OCI-LY1 (cell line): ENCODE measurements around the gene DOCK1.

Experiments
- H2AFZ ChIP-seq: fragments of 200-600 bp; sonication (generic), shearing (Covaris generic); 2 replicates; pipeline ENCODE4 v1.6.0; 2014; ENCODE audit warnings: antibody characterized with exemption, mild to moderate bottlenecking, low read length
- H3F3A ChIP-seq: fragments of 200-600 bp; sonication (generic), shearing (Covaris generic); 2 replicates; pipeline ENCODE4 v1.6.0; 2014; ENCODE audit warnings: mild to moderate bottlenecking, antibody characterized with exemption, low read length, moderate library complexity; ENCODE audit not compliant: insufficient read depth
- H3K27ac ChIP-seq: fragments of 200-600 bp; sonication (generic); 2 replicates; pipeline ENCODE4 v1.5.1; 2014; ENCODE audit warnings: low read length, mixed run types, mild to moderate bottlenecking, low read depth; ENCODE audit not compliant: poor library complexity, severe bottlenecking
- H3K27me3 ChIP-seq: fragments of 200-600 bp; sonication (generic); 2 replicates; pipeline ENCODE4 v1.6.0; 2014; ENCODE audit warnings: antibody characterized with exemption, mild to moderate bottlenecking, low read length, moderate library complexity; ENCODE audit not compliant: insufficient read depth
- H3K36me3 ChIP-seq: fragments of 200-600 bp; sonication (generic); 2 replicates; pipeline ENCODE4 v1.6.1; 2014; ENCODE audit warnings: mild to moderate bottlenecking, antibody characterized with exemption, low read length, moderate library complexity, mixed read lengths; ENCODE audit not compliant: insufficient read depth
- H3K4me1 ChIP-seq: fragments of 200-600 bp; sonication (generic); 2 replicates; pipeline ENCODE4 v1.5.1; 2014; ENCODE audit warnings: mild to moderate bottlenecking, low read length, moderate library complexity; ENCODE audit not compliant: insufficient read depth, severe bottlenecking
- H3K4me2 ChIP-seq: fragments of 200-600 bp; sonication (generic), shearing (Covaris generic); 2 replicates; pipeline ENCODE4 v1.6.1; 2014; ENCODE audit warnings: low read length
- H3K4me3 ChIP-seq: fragments of 200-600 bp; sonication (generic); 2 replicates; pipeline ENCODE4 v1.5.1; 2014; ENCODE audit warnings: low read length, low read depth, mild to moderate bottlenecking, mixed read lengths; ENCODE audit not compliant: poor library complexity, severe bottlenecking
- H3K79me2 ChIP-seq: fragments of 200-600 bp; shearing (Covaris generic); 2 replicates; pipeline ENCODE4 v1.6.1; 2016; ENCODE audit warnings: mixed run types, low read length, mixed read lengths; ENCODE audit not compliant: insufficient read depth
- H3K9ac ChIP-seq: fragments of 200-600 bp; sonication (generic), shearing (Covaris generic); 2 replicates; pipeline ENCODE4 v1.6.1; 2014; ENCODE audit warnings: mild to moderate bottlenecking, low read length, mixed read lengths
- H3K9me2 ChIP-seq: fragments of 200-600 bp; sonication (generic), shearing (Covaris generic); 2 replicates; pipeline ENCODE4 v1.6.1; 2014; ENCODE audit warnings: low read depth, mild to moderate bottlenecking, low read length, mixed read lengths
- H3K9me3 ChIP-seq: fragments of 200-600 bp; shearing (Covaris generic); 2 replicates; pipeline ENCODE4 v1.6.1; 2014; ENCODE audit warnings: low read length, mixed read lengths
- H4K20me1 ChIP-seq: fragments of 200-600 bp; sonication (generic), shearing (Covaris generic); 2 replicates; pipeline ENCODE4 v1.6.0; 2016; ENCODE audit warnings: mild to moderate bottlenecking, low read length; ENCODE audit not compliant: insufficient read depth
- EZH2 ChIP-seq: fragments of 200-600 bp; sonication (generic), shearing (Covaris generic); IDR thresholded peaks from 2 replicates; pipeline ENCODE4 v1.8.0; 2017; ENCODE audit warnings: borderline replicate concordance, mixed run types, mild to moderate bottlenecking, antibody characterized with exemption, low read length, moderate library complexity, mixed read lengths
- TF ChIP-seq, protein P1 (sequence below): fragments of 200-600 bp; sonication (generic), shearing (Covaris generic); IDR thresholded peaks from 2 replicates; pipeline ENCODE4 v1.5.1; 2017; ENCODE audit warnings: mild to moderate bottlenecking, antibody characterized with exemption, low read length, moderate library complexity, mixed read lengths

The DOCK1 gene

GRCh38 chr10:127276794-127277462 is 371.7 kb downstream of the DOCK1 start:
- Histone ChIP-seq H3K79me2 (no peaks in the 10 kb centered on the region), H4K20me1 (no peaks in the 10 kb centered on the region), H3K9me3 (no peaks in the 10 kb centered on the region), H3K36me3 (no peaks in the 10 kb centered on the region), H3K4me2 (no peak overlapping the region), H3K9ac (no peak overlapping the region), H3K4me3 (no peak overlapping the region), H3K9me2 (no peaks in the 10 kb centered on the region), H3F3A (no peaks in the 10 kb centered on the region), H2AFZ (no peak overlapping the region), H3K4me1 (no peaks in the 10 kb centered on the region), H3K27me3 (0 out of 2 replicates have a peak, but pooled peaks cover 3% of the 10 kb centered on the region), H3K27ac (no peak overlapping the region)
- no peak for TF ChIP-seq EZH2
- TF ChIP-seq, protein P1, sequence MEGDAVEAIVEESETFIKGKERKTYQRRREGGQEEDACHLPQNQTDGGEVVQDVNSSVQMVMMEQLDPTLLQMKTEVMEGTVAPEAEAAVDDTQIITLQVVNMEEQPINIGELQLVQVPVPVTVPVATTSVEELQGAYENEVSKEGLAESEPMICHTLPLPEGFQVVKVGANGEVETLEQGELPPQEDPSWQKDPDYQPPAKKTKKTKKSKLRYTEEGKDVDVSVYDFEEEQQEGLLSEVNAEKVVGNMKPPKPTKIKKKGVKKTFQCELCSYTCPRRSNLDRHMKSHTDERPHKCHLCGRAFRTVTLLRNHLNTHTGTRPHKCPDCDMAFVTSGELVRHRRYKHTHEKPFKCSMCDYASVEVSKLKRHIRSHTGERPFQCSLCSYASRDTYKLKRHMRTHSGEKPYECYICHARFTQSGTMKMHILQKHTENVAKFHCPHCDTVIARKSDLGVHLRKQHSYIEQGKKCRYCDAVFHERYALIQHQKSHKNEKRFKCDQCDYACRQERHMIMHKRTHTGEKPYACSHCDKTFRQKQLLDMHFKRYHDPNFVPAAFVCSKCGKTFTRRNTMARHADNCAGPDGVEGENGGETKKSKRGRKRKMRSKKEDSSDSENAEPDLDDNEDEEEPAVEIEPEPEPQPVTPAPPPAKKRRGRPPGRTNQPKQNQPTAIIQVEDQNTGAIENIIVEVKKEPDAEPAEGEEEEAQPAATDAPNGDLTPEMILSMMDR, result no peak

- Histone ChIP-seq H3K27ac (no peak overlapping the region), H3K4me1 (no peaks in the 10 kb centered on the region), H3K4me3 (no peak overlapping the region), H3K36me3 (no peaks in the 10 kb centered on the region), H3K4me2 (no peak overlapping the region), H3K9me2 (no peaks in the 10 kb centered on the region), H4K20me1 (no peaks in the 10 kb centered on the region), H3K27me3 (0 out of 2 replicates have a peak, but pooled peaks cover 3% of the 10 kb centered on the region), H3K9me3 (no peaks in the 10 kb centered on the region), H3K79me2 (no peaks in the 10 kb centered on the region), H3F3A (no peaks in the 10 kb centered on the region), H3K9ac (no peak overlapping the region), H2AFZ (no peak overlapping the region)
- TF ChIP-seq, protein P1, result no peak
- no peak for TF ChIP-seq EZH2
Observed at GRCh38 chr10:127278001-127278400, 372.8 kb downstream of the DOCK1 start.

GRCh38 chr10:127279334-127279774 is 374.1 kb downstream of the DOCK1 start:
- Histone ChIP-seq H4K20me1 (no peaks in the 10 kb centered on the region), H3K4me2 (no peak overlapping the region), H3K36me3 (no peaks in the 10 kb centered on the region), H3K4me3 (no peak overlapping the region), H3K27me3 (0 out of 2 replicates have a peak, but pooled peaks cover 3% of the 10 kb centered on the region), H3K79me2 (no peaks in the 10 kb centered on the region), H3K9me2 (no peaks in the 10 kb centered on the region), H3F3A (no peaks in the 10 kb centered on the region), H3K27ac (no peak overlapping the region), H3K9ac (no peak overlapping the region), H3K9me3 (no peaks in the 10 kb centered on the region), H3K4me1 (no peaks in the 10 kb centered on the region), H2AFZ (no peak overlapping the region)
- TF ChIP-seq, protein P1, result no peak
- no peak for TF ChIP-seq EZH2
